Neural progenitor cell (in vitro differentiated cells): Measurements from ENCODE around the gene AOC3. TPM values are rescaled to one million over a fixed set of nuclear protein-coding genes. Genes with fewer than 3 reads are reported as not detected.

ENCODE experiments used
- DNase-seq: peaks from one replicate; pipeline ENCODE4 v3.0.0-alpha.2; 2016; ENCODE audit warnings: low spot score
- H2AFZ ChIP-seq: fragments of 200-600 bp; sonication (generic); replicated peaks from 2 replicates; pipeline ENCODE4 v1.6.1; 2016; ENCODE audit warnings: antibody characterized with exemption
- H3F3A ChIP-seq: fragments of 200-600 bp; sonication (generic); 2 replicates; pipeline ENCODE4 v1.6.1; 2016; ENCODE audit warnings: antibody characterized with exemption, low read depth
- H3K27ac ChIP-seq: fragments of 200-600 bp; sonication (generic); 2 replicates; pipeline ENCODE4 v1.5.1; 2016; ENCODE audit warnings: mild to moderate bottlenecking
- H3K27me3 ChIP-seq: fragments of 200-600 bp; sonication (generic); 2 replicates; pipeline ENCODE4 v1.6.1; 2016; ENCODE audit warnings: mild to moderate bottlenecking, moderate library complexity
- H3K36me3 ChIP-seq: fragments of 200-600 bp; sonication (generic); 2 replicates; pipeline ENCODE4 v1.5.1; 2016
- H3K4me1 ChIP-seq: fragments of 200-600 bp; sonication (generic); 2 replicates; pipeline ENCODE4 v1.6.1; 2016; ENCODE audit warnings: mixed run types
- H3K4me2 ChIP-seq: fragments of 200-600 bp; sonication (generic); 2 replicates; pipeline ENCODE4 v1.6.1; 2016
- H3K4me3 ChIP-seq: fragments of 200-600 bp; sonication (generic); 2 replicates; pipeline ENCODE4 v1.5.1; 2016
- H3K79me2 ChIP-seq: fragments of 200-600 bp; sonication (generic); 2 replicates; pipeline ENCODE4 v1.6.1; 2016; ENCODE audit warnings: low read depth
- H3K9ac ChIP-seq: fragments of 200-600 bp; sonication (generic); 2 replicates; pipeline ENCODE4 v1.6.1; 2016
- H3K9me3 ChIP-seq: fragments of 200-600 bp; sonication (generic); 2 replicates; pipeline ENCODE4 v1.5.1; 2016; ENCODE audit warnings: low read depth
- H4K20me1 ChIP-seq: fragments of 200-600 bp; sonication (generic); 2 replicates; pipeline ENCODE4 v1.6.1; 2016; ENCODE audit warnings: low read depth
- H3K27ac Mint-ChIP-seq: 3 replicates; pipeline ENCODE4 v1.8.0; 2021; ENCODE audit warnings: mixed read lengths
- H3K27me3 Mint-ChIP-seq: 2 replicates; pipeline ENCODE4 v1.8.0; 2022; ENCODE audit warnings: low read depth, mild to moderate bottlenecking, inconsistent platforms, moderate library complexity, mixed read lengths; ENCODE audit not compliant: insufficient read depth
- H3K36me3 Mint-ChIP-seq: 3 replicates; pipeline ENCODE4 v1.8.0; 2021; ENCODE audit warnings: mixed read lengths
- H3K4me1 Mint-ChIP-seq: 3 replicates; pipeline ENCODE4 v1.8.0; 2021; ENCODE audit warnings: mixed read lengths
- H3K4me3 Mint-ChIP-seq: 3 replicates; pipeline ENCODE4 v1.8.0; 2021; ENCODE audit warnings: mild to moderate bottlenecking, moderate library complexity, mixed read lengths
- H3K9me3 Mint-ChIP-seq: 3 replicates; pipeline ENCODE4 v1.8.0; 2020; ENCODE audit warnings: mixed read lengths
- EZH2 ChIP-seq: fragments of 200-600 bp; sonication (generic); IDR thresholded peaks from 2 replicates; pipeline ENCODE4 v1.6.1; 2017; ENCODE audit warnings: antibody characterized with exemption, mild to moderate bottlenecking, moderate library complexity
- EZH2phosphoT487 ChIP-seq: fragments of 200-600 bp; sonication (generic); IDR thresholded peaks from 2 replicates; pipeline ENCODE4 v1.6.1; 2017; ENCODE audit warnings: antibody characterized with exemption
- total RNA-seq: library from RNA; depleted of rRNA; stranded (reverse); fragments of >200 nt; gene quantifications from 2 replicates; pipeline ENCODE4 v1.2.3, GENCODE V29; 2015; ENCODE audit warnings: low replicate concordance
- TF ChIP-seq, protein P1 (sequence below): fragments of 200-600 bp; sonication (generic); IDR thresholded peaks from 2 replicates; pipeline ENCODE4 v1.5.1; 2017; ENCODE audit warnings: antibody characterized with exemption, mild to moderate bottlenecking

Gene AOC3
- total RNA-seq, 1 donor from 2014 or later: not detected

DNA sequence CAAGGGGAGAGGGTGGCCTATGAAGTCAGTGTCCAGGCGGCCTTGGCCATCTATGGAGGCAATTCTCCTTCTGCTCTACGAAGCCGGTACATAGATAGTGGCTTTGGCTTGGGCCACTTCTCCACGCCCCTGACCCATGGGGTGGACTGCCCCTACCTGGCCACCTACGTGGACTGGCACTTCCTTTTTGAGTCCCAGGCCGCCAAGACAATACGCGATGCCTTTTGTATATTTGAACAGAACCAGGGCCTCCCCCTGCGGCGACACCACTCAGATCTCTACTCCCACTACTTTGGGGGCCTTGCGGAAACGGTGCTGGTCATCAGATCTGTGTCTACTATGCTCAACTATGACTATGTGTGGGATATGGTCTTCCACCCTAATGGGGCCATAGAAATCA is 17.3 kb downstream of the AOC3 start:
- Histone ChIP-seq H3K4me2 (no peak overlapping the region), H3K4me3 (no peak overlapping the region), H3K79me2 (no peaks in the 10 kb centered on the region), H2AFZ (no peak overlapping the region), H3K27me3 (no peaks in the 10 kb centered on the region), H4K20me1 (no peaks in the 10 kb centered on the region), H3K9me3 (peaks cover 4% of the 10 kb centered on the region), H3K9ac (no peak overlapping the region), H3F3A (no peaks in the 10 kb centered on the region), H3K27ac (no peak overlapping the region), H3K36me3 (no peaks in the 10 kb centered on the region), H3K4me1 (no peaks in the 10 kb centered on the region)
- TF ChIP-seq EZH2phosphoT487 (no peak), EZH2 (no peak)
- TF ChIP-seq, protein P1, sequence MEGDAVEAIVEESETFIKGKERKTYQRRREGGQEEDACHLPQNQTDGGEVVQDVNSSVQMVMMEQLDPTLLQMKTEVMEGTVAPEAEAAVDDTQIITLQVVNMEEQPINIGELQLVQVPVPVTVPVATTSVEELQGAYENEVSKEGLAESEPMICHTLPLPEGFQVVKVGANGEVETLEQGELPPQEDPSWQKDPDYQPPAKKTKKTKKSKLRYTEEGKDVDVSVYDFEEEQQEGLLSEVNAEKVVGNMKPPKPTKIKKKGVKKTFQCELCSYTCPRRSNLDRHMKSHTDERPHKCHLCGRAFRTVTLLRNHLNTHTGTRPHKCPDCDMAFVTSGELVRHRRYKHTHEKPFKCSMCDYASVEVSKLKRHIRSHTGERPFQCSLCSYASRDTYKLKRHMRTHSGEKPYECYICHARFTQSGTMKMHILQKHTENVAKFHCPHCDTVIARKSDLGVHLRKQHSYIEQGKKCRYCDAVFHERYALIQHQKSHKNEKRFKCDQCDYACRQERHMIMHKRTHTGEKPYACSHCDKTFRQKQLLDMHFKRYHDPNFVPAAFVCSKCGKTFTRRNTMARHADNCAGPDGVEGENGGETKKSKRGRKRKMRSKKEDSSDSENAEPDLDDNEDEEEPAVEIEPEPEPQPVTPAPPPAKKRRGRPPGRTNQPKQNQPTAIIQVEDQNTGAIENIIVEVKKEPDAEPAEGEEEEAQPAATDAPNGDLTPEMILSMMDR: no peak
- Mint-ChIP-seq H3K4me1 (peaks cover 7% of the 10 kb centered on the region), H3K9me3 (peaks cover 24% of the 10 kb centered on the region), H3K27ac (no peak overlapping the region), H3K36me3 (no peaks in the 10 kb centered on the region), H3K27me3 (peaks cover 5% of the 10 kb centered on the region), H3K4me3 (no peak overlapping the region)
- no peak for DNase-seq

DNA sequence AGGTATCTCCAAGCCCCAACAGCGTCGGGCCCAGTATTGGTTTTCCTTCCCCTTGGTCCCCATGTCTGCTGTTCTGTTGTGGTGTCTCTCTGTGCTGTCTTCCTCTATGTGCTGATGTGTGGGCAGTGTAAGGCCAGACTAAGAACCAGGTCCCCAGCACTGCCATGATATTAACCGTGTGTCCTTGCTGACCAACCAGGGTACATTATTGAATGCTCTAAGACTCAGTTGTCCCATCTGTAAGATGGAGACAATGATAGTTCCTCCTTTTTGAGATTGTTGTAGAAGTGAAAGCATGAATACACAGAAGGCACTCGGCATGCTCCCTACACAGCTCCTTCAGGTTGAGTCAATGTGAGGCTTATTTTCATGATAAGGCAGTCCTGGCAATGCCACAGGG is 20.6 kb downstream of the AOC3 start:
- TF ChIP-seq EZH2phosphoT487 (no peak), EZH2 (no peak)
- TF ChIP-seq, protein P1: no peak
- Histone ChIP-seq H3K79me2 (no peaks in the 10 kb centered on the region), H3K27ac (no peak overlapping the region), H3K27me3 (peaks cover 2% of the 10 kb centered on the region), H3K9me3 (peaks cover 4% of the 10 kb centered on the region), H4K20me1 (no peaks in the 10 kb centered on the region), H3K4me2 (no peak overlapping the region), H3F3A (no peaks in the 10 kb centered on the region), H3K4me3 (no peak overlapping the region), H3K36me3 (no peaks in the 10 kb centered on the region), H3K4me1 (no peaks in the 10 kb centered on the region), H3K9ac (no peak overlapping the region), H2AFZ (no peak overlapping the region)
- Mint-ChIP-seq H3K4me1 (no peaks in the 10 kb centered on the region), H3K36me3 (no peaks in the 10 kb centered on the region), H3K27me3 (peaks cover 4% of the 10 kb centered on the region), H3K4me3 (no peak overlapping the region), H3K27ac (no peak overlapping the region), H3K9me3 (peaks cover 24% of the 10 kb centered on the region)
- DNase-seq: no peak

DNA sequence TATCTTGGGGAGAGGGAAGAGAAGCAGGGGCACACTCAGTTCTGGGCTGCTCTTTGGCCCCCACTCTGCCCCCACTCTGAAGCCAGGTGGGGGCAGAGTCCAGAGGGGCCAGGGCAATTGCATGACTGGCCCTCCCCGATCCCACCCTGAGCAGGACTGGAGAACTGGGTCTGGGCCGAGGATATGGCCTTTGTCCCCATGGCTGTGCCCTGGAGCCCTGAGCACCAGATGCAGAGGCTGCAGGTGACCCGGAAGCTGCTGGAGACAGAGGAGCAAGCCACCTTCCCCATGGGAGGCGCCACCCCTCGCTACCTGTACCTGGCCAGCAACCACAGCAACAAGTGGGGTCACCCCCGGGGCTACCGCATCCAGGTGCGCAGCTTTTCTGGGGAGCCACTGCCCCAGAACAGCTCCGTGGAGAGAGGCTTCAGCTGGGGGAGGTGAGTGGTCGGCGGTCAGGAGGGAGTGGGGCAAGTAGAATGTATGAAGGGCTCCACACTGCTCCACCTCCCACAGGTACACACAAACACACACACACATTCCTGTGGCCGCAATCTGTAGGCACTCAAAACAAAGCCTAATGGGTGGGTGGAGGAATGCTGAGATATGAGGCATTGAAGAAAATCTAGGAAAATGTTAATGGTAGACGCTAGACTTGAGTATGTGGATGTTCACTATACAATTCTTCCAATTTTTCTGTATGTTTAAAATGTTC is 21.4 kb downstream of the AOC3 start:
- H3K27ac Mint-ChIP-seq: no peak overlapping the region
- H3K4me3 Mint-ChIP-seq: no peak overlapping the region
- peaks cover 9% of the 10 kb centered on the region for H3K27me3 ChIP-seq

More for the DNA sequence above, 21.4 kb downstream of the AOC3 start:
- Mint-ChIP-seq H3K27me3 (peaks cover 4% of the 10 kb centered on the region), H3K4me1 (no peaks in the 10 kb centered on the region), H3K9me3 (peaks cover 24% of the 10 kb centered on the region), H3K36me3 (no peaks in the 10 kb centered on the region)
- Histone ChIP-seq H3K79me2 (no peaks in the 10 kb centered on the region), H3K4me3 (no peak overlapping the region), H3K36me3 (no peaks in the 10 kb centered on the region), H4K20me1 (no peaks in the 10 kb centered on the region), H3K9ac (no peak overlapping the region), H3K9me3 (peaks cover 4% of the 10 kb centered on the region), H3F3A (no peaks in the 10 kb centered on the region), H3K4me1 (no peaks in the 10 kb centered on the region), H3K27ac (no peak overlapping the region), H3K4me2 (no peak overlapping the region), H2AFZ (no peak overlapping the region)
- TF ChIP-seq, protein P1: no peak
- TF ChIP-seq EZH2 (no peak), EZH2phosphoT487 (no peak)
- no peak for DNase-seq
